ENCODE results near the gene PNPO.

PNPO gene

GRCh38 chr17:47949946-47950345 lies 8.6 kb downstream of the PNPO start:
- DNase-seq (ENCODE audit: low spot score), result no peak

GRCh38 chr17:47950448-47950847 lies 9.1 kb downstream of the PNPO start:
- DNase-seq (ENCODE audit: low spot score), result no peak

GRCh38 chr17:47952171-47953021 lies 11.0 kb downstream of the PNPO start:
- DNase-seq (ENCODE audit: low spot score), result no peak

- no peak for DNase-seq (ENCODE audit: low spot score)
Observed at GRCh38 chr17:47953909-47954308, 12.5 kb downstream of the PNPO start.

DNA sequence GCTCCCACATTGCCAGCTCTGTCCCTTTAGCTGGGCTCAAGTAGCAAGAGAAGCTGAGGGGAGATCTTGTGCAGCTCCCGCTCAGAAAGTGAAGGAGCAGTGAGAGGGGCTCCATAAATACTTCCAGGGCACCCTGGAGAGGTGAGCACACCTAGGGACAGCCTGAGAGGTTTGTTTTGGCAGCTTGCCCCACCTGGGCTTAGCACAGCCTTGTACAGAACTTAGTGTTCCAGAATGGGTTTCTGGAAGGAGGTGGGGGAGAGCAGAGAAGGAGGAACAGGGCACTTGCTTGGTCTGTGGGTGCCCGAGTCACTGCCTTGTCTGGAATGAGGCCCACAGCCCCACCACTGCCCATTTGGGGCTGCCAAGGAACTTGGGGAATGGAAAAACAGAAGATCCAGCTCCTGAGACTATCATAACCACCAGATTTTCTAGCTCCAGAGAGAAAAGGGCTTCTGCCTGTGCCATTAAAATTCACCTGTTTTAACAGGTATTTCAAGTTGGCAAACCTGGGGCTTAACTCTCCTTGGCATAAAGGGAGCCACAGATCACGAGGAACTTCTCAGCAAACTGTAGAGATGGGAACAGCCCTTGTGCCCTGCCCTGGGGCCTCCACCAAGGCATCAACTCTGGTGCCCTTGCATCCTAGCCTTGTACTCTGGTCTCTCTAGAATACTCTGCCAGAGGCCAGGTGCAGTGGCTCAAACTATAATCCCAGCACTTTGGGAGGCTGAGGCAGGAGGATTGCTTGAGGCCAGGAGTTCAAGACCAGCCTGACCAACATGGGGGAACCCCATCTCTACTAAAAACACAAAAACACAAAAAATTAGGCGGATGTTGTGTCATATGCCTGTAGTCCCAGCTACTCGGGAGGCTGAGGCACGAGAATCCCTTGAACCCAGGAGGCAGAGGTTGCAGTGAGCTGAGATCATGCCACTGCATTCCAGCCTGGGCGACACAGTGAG lies 14.4 kb downstream of the PNPO start:
- DNase-seq (ENCODE audit: low spot score), result no peak

DNA sequence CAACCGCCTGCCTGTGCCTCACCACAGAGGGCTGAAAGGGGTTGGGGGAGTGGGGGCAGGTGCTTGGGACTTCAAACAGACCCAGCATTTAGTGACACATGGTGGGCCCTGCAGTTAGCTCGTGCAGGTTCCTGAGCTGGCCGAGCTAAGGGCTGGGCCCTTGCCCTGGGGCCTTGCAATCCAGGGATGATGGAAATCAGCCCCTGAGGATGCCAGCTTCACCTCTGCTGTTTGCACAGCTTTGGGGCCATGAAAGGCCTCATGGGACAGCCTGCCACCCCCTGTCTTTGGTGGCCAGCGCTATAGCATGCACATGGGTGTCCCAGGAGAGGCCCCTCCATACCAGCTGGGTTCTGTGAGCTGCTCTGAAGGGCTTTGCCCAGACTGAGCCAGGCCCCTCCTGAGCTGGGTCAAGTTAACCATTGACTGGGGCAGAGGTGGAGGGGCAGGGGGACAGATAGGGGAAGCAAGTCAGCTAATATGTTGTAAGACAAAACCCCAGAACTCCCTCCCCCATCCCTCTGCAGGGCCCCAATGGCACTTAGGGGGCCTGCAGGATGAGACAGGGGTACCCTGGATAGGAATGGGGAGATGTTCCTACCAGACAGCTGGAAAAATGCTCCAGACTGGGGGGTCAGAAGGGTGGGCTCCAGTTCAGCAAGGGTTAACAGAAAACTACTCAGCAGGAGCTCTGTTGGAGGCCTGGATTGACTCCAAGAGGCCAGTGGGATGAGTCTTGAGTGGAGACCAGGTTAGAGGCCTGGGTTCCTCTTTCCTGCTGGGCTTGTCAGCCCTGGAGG lies 15.6 kb downstream of the PNPO start:
- DNase-seq (ENCODE audit: low spot score), result no peak

DNA sequence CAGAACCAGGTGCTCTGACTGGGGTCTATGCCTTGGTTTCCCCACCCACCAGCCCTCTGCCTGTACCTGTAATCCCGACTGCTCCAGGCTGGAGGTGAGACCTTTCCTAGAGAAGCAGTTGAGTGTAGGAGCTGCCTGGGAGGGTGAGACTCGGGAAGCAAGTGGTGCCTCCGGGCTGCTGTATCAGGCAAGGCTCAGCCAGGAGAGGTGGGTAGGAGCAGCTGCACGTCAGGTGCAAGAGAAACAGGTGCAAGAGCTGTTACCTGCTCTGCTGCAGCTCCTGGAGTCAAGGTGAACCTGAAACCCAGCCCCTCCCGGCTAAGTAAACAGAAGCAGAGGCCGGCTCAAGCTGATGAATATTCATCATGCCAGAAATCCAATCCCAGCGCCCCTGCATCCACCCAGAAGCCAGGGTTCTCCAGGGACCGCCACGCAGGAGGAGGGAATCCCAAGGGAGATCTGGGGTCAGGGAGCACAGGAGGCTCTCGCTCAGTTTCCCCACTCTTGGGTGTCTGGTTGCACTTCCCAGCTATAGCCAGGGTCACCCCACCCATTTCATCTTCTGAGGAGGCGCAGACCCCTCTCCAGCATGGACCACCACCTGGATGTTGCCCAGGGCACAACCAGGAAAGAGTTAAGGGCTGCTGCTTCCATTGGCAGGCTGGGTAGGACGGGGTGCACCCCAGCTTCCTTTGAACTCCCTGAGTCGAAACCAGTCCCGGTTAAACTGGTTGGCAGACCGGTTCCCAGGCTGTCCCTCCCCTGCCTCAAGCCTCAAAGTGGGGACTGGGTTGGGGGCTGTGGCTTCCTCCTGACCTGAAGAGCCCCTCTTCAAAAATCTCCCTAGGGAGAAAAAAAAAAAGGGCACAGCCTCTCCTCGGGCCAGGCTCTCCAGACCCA lies 16.5 kb downstream of the PNPO start, which contains the start of gene PRR15L:
PRR15L (minus strand) TSS at position 293 of the 900 bp plus-strand sequence. CDS start 4,649 bp downstream, outside the sequence.
- no peak for DNase-seq (ENCODE audit: low spot score)

GRCh38 chr17:47959825-47960655 lies 18.7 kb downstream of the PNPO start:
- no peak for DNase-seq (ENCODE audit: low spot score)

DNA sequence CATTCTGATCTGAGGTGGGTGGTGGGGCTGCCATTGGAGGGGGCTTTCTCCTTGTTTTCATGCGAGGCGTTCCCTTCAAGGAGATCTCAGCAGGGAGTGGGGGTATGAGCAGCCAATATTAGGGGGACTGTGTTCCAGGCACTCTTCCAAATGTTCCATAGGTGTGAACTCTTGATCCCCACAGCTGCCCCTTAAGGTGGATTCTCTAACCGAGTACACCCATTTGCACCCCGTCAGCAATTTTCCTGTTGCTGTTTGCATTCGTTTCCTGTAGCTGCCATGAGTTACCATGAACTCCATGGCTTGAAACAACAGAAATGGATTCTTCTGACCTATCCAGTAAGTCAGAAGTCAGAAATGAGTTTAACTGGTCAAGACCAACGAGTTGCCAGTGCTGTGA lies 20.0 kb downstream of the PNPO start:
- DNase-seq (ENCODE audit: low spot score), result no peak

GRCh38 chr17:47962901-47963300 lies 21.5 kb downstream of the PNPO start:
- DNase-seq (ENCODE audit: low spot score), result no peak

- DNase-seq (ENCODE audit: low spot score), result no peak
Observed at GRCh38 chr17:47964856-47965255, 23.5 kb downstream of the PNPO start.

GRCh38 chr17:47966079-47966519 lies 24.7 kb downstream of the PNPO start:
- no peak for DNase-seq (ENCODE audit: low spot score)

DNA sequence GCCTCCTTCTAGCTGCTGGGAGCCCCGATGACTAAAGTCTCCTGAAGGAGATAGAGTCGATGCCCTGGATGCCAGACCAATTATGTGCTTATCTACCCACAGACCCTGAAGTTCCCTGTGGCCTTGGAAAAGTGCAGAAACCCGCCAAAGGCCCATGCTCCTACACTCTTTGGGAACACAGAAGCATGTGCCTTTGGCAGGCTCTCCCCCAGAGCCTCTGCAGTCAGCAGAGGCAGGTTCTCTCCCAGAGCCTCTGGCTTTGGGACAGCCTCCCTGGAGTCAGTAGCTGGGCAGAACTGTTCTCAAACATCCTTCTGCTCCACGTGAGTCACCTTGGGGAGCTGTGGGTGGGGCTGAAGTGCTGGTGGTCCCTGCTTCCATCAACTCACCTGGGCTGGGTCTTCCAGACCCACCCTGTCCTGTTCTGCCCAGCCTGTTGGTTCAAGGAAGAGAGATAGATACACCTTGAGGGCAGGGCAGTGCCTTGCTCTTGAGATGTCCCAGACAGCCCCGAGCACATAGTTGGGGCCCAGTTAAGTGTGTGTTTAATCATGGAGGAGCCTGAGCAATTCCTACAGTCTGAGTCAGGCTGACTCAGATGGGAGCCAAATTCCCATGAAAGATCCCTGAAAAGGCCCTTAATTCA lies 26.4 kb downstream of the PNPO start:
- DNase-seq (ENCODE audit: low spot score), result peak; percentile 69

DNA sequence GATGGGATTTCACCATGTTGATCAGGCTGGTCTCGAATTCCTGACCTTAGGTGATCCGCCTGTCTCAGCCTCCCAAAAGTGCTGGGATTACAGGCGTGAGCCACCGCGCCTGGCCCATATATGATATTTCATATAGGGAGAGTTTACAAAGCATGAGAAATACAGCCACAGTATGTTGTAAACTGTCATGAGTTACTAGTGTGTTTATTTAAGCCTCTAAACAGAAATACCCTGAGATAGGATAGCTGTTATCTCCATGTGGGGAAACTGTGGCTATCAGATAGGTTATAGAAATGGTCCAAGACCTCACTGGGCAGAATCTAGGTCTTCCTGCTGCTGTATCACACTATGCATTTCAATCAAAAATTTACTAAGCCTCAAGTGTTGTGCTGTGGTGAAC lies 27.5 kb downstream of the PNPO start:
- no peak for DNase-seq (ENCODE audit: low spot score)

- no peak for DNase-seq (ENCODE audit: low spot score)
Observed at GRCh38 chr17:47969930-47970724, 28.8 kb downstream of the PNPO start.

DNA sequence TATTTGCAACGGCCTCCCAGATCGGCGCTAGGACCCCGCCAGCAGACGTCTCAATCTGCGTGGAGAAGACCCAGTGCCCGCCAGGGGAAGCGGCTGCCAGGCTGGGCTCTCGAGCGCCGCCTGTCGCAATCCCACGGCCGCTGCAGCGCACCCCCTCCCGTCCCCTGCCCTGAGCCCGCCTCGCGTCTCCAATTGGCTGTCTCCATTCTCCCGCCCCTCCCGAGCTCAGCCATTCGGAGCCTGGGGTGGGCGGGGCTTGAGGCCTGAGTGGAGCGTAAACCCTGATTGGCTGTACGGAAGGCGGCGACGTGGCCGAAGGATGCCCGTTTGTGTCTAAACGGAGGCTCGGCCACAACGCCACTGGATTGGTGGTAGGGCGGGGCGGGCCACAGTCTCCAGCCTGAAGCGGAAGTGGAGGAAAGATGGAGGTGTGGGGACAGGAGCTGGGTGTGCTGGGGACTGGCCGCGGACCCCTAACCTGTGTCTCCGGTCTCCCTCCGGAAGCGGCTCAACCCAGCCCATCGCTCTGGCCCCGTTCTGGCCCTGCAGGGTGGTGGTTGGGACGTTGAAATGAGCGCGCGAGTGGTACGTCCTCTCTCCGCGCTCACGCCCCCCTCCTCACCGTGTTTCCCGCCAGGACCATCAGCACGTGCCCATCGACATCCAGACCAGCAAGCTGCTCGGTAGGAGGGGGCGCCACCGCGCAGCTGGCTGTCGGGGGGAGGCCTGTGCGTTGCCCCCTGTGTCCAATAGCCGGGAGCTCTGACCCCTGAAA lies 29.5 kb downstream of the PNPO start, which contains the start of gene CDK5RAP3:
CDK5RAP3 (plus strand) TSS at position 389 of the 775 bp plus-strand sequence; CDS start at position 423, 34 bp downstream.
- DNase-seq (ENCODE audit: low spot score), result peak; percentile 97

DNA sequence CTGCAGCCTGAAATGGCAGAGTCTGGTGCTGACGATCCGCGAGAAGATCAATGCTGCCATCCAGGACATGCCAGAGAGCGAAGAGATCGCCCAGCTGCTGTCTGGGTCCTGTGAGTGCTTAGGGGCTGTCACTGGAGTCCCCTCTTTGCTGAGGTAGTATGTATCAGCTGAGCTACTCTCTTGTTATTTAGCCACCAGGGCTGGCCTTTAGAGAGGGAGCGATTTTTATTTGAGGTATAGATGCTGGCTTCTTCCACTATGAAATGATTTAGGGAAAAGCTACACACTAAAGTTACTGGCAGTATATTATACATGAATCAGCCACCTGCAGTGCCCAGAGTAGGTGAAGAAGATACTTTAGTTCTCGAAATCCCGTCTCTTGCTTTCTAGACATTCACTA lies 32.2 kb downstream of the PNPO start:
- DNase-seq (ENCODE audit: low spot score), result no peak
